ENCODE results near the gene HNRNPA1.

DNA sequence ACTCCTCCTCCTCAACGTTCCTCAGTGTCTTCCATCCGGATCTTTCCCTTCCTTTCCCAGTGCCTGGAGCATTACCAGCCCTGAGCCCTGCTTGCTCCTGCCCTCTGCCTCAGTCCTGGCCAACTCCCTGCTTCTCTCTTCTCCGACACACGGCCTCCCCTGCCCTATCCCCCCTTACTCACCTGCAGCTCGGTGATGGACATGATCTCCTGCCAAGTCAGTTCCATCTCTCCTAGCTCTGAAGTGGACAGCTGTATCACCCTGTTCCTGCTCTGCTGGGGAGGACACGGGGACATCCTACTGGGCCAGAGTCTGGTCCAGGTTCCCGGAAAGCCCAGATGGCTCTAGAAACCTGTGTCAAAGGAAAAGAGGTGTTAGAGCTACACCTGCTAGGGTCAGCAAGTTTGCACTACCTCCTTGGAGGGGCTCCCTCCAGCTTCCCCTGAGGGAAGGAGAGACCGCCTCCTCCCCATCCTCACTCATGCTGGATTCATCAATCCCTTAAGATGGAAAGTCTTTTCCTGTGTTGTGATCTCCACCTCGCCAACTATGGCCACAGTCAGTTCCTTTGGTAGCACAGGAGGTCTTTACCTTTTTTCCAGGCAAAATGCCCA lies 14.5 kb downstream of the HNRNPA1 start:
- no peak for TF ChIP-seq POLR2A (IDR thresholded peaks at IDR 0.05)
- TF ChIP-seq, protein P1, sequence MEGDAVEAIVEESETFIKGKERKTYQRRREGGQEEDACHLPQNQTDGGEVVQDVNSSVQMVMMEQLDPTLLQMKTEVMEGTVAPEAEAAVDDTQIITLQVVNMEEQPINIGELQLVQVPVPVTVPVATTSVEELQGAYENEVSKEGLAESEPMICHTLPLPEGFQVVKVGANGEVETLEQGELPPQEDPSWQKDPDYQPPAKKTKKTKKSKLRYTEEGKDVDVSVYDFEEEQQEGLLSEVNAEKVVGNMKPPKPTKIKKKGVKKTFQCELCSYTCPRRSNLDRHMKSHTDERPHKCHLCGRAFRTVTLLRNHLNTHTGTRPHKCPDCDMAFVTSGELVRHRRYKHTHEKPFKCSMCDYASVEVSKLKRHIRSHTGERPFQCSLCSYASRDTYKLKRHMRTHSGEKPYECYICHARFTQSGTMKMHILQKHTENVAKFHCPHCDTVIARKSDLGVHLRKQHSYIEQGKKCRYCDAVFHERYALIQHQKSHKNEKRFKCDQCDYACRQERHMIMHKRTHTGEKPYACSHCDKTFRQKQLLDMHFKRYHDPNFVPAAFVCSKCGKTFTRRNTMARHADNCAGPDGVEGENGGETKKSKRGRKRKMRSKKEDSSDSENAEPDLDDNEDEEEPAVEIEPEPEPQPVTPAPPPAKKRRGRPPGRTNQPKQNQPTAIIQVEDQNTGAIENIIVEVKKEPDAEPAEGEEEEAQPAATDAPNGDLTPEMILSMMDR (IDR thresholded peaks at IDR 0.05), result no peak
